NCI-H82 treated with DMSO at 0.1 percent for 48 hours (cell line): ENCODE measurements around the gene DNAH6.
"Not testable (repeated sequence)": the region's sequence is repeated elsewhere in the genome, so short reads cannot be mapped to it uniquely, and the experiment has no call there.

Experiments used
- DNase-seq: peaks from one replicate; lab custom pipeline; 2025; ENCODE audit not compliant: unreplicated experiment; lab: John Stamatoyannopoulos, UW

The DNAH6 gene

GRCh38 chr2:84735389-84735788 is 219.1 kb downstream of the DNAH6 start:
- DNase-seq, result no peak

- DNase-seq, result no peak
Observed at GRCh38 chr2:84741182-84741822, 225.0 kb downstream of the DNAH6 start.

DNA sequence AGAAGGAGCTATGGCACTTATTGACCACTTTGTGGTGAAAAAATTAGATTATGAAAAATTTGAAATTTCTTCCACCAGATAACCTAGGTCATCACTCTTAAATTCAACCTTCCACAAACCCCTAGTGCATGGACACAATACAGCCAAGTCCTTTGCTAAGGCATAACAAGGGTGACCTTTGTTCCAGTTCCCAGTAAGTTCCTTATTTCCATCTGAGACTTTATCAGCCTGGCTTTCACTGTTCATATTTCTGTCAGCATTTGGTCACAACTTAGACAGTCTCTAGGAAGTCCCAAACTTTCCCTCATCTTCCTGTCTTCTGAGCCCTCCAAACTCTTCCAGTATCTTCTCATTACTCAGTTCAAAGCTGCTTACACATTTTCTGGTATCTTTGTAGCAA is 232.0 kb downstream of the DNAH6 start:
- no peak for DNase-seq

GRCh38 chr2:84749442-84749841 is 233.1 kb downstream of the DNAH6 start:
- no peak for DNase-seq

DNA sequence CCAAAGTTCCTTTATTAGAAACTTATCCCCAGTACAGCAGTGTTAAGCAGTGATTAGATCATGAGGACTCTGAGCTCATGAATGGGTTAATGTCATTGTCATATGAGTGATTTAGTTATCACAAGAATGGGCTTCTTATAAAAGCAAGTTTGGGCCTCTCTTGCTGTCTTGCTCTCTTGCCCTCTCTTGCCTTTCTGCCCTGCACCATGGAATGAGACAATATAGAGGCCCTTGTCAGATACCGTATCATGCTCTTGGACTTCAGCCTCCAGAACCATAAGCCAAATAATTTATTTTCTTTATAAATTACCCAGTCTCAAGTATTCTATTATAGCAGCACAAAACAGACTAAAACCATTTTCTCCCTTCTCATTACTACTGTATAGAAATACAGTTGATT is 238.8 kb downstream of the DNAH6 start:
- no peak for DNase-seq

GRCh38 chr2:84757648-84758047 is 241.3 kb downstream of the DNAH6 start:
- DNase-seq, result no peak

- DNase-seq, result no peak
Observed at GRCh38 chr2:84766791-84767190, 250.5 kb downstream of the DNAH6 start.

GRCh38 chr2:84768840-84769239 is 252.5 kb downstream of the DNAH6 start:
- DNase-seq, result no peak

- no peak for DNase-seq
Observed at GRCh38 chr2:84770280-84770679, 254.0 kb downstream of the DNAH6 start.

DNA sequence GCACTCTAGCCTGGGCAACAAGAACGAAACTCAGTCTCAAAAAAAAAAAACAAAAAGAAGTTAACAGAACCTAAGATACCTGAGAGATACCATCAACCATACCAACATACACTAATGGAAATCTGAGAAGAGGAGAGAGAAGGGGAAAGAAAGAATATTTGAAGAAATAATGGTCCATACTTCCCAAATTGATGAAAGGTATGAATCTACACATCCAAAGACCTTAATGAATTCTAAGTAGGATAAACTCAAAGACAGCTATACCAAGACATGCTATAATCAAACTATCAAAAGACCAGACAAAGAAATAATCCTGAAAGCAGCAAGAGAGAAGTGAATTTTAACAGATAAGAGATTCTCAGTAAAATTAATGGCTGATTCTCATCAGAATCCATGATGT is 255.0 kb downstream of the DNAH6 start:
- DNase-seq, result no peak

- DNase-seq, result not testable (repeated sequence)
Observed at GRCh38 chr2:84773562-84773961, 257.3 kb downstream of the DNAH6 start.

DNA sequence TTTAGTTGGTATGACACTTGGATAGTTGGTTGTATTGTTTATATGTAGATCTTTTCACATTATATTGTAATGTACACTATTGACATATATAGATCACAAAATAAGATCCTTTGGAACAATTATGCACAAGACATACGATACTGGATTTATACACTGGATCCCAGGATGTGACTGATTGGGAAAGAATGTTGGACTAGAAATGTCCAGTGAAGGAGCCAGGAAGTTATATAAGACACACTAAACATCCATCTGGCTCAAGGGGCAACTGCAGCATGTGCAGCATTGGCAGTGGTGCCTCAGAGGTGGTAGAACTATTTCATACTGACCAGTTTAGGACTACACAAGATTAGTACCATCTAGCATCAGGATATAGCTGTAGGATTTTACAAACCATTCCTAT is 259.7 kb downstream of the DNAH6 start:
- DNase-seq, result no peak

DNA sequence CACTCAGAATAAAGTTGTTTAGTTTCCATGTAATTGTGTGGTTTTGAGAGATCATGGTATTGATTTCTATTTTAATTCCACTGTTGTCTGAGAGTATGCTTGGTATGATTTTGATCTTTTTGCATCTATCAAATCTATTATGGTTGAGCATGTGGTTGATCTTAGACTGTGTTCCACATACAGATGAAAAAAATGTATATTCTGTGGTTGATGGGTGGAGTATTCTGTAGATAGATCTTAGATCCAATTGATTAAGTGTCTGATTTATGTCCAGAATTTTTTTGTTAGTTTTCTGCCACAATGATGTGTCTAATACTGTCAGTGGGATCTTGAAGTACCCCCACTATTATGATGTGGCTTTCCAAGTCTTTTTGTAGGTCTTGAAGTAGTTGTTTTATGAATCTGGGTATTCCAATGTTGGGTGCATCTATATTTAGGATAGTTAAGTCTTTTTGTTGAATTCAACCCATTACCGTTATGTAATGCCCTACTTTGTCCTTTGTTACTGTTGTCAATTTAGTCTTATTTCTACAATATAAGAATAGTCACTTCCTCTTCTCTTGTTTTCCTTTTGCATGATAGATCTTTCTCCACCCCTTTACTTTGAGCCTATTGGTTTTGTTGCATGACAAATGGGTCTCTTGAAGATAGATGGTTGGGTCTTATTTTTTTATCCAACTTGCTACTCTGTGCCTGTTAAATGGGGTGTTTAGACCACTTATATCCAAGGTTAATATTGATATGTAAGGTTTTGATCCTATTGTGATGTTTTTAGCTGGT is 262.8 kb downstream of the DNAH6 start:
- DNase-seq, result no peak

- DNase-seq, result no peak
Observed at GRCh38 chr2:84779781-84780180, 263.5 kb downstream of the DNAH6 start.

DNA sequence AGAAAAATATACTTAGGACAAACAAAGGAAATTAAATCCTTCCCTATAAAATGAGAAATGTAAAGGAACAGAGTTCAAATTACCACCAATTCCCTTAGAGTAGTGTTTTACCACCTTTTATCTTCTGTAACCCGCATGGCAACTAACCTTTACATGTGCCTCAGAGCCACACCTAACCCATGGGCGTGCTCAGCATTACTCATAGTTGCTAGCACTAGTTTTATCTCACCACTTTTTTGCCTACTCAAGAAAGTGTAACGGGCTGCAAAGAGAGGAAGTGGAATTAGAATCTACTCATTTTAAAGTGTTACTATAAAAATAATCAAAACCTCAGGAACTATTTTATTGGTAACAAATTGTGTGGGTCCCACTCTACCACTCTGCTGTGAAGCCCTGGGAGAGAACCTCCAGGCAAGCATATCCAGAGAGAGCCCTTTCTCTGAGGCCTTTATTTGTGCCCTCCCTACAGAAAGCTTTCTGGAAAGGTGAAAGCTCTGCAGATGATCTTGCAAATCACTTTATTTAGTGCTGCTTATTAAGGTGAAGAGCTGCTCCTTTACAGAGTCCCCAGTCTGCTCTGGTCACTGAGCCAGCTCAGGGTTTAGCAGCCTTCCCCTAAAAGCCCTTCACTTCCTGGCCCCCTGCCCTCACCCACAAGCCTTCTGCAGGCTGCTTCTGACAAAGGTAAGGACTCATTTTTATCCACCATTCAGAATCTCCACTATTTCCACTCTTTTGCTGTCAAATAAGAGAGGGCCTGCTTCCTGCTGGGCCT is 265.8 kb downstream of the DNAH6 start:
- peak; percentile 11 for DNase-seq

GRCh38 chr2:84782717-84783442 is 266.6 kb downstream of the DNAH6 start:
- peak; percentile 71 for DNase-seq

GRCh38 chr2:84785950-84786349 is 269.7 kb downstream of the DNAH6 start:
- DNase-seq, result no peak

DNA sequence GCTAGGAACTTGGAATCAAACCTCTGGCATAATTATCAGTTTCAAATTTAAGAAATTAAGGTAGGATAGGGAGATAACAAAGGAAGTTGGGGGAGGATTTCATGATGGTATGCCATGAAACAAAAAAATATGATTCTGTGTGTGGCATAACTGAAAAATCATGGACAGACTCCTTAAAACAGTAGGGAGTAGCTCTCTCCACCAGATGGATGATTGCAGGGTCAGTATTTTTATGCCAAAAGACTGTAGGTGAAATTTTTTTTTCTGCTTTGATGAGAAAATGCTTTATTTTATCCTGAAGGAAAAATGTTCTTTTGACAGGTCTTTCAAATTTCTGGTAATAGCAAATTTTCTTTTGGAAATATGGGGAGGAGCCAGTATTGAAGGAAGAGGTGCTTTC is 270.3 kb downstream of the DNAH6 start:
- DNase-seq, result no peak

- no peak for DNase-seq
Observed at GRCh38 chr2:84788027-84788426, 271.7 kb downstream of the DNAH6 start.

- no peak for DNase-seq
Observed at GRCh38 chr2:84788498-84788897, 272.2 kb downstream of the DNAH6 start.

DNA sequence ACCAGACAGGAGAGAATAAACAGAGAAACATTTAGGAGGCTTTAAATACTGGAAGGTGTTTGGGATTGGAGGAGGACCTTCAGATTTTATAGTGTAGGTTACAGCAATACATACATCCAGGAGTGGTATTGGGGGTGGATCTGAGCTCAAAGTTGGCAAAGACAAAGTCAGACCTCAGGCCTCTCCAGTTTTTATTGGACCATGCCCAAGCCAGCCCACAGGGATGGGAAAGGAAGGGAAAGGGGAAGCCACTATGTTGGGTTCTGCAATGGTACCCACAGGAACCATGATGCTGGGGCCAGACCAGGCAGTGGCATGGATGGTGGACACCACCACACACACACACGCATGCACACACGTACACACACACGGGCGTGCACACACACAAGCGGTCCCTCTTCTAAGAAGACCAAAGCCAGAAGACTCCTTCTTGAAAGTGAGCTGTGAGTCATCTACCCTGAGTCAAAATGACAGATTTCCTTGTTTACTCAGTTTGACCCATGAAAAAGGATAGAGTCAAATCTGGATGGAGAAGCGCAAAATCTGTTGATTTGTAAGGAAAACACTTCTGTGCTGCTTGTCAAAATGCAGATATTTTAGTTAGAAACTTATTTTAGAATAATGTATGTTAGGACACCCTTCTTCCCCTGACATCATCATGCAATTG is 276.7 kb downstream of the DNAH6 start:
- no peak for DNase-seq
